HG02852 (cell line): ENCODE results near the gene TAPBP.
"Not testable (repeated sequence)": the region's sequence is repeated elsewhere in the genome, so short reads cannot be mapped to it uniquely, and the experiment has no call there.

Experiments used
- ATAC-seq: cut with Tn5 transposase; IDR thresholded peaks from one replicate; pipeline ENCODE4 v1.9.1; 2021; ENCODE audit warnings: mild to moderate bottlenecking, moderate library complexity; ENCODE audit not compliant: unreplicated experiment

Gene TAPBP

GRCh38 chr6:33277663-33278391 is 36.1 kb downstream of the TAPBP start:
- ATAC-seq = no peak

- peak; percentile 60 for ATAC-seq
Measured at GRCh38 chr6:33276864-33277662, 36.8 kb downstream of the TAPBP start, which contains the start of gene B3GALT4. TSS of gene B3GALT4 (plus strand) at chr6:33277123. CDS start at chr6:33277420, 297 bp downstream.

- ATAC-seq = no peak
Measured at GRCh38 chr6:33276581-33276863, 37.4 kb downstream of the TAPBP start.

DNA sequence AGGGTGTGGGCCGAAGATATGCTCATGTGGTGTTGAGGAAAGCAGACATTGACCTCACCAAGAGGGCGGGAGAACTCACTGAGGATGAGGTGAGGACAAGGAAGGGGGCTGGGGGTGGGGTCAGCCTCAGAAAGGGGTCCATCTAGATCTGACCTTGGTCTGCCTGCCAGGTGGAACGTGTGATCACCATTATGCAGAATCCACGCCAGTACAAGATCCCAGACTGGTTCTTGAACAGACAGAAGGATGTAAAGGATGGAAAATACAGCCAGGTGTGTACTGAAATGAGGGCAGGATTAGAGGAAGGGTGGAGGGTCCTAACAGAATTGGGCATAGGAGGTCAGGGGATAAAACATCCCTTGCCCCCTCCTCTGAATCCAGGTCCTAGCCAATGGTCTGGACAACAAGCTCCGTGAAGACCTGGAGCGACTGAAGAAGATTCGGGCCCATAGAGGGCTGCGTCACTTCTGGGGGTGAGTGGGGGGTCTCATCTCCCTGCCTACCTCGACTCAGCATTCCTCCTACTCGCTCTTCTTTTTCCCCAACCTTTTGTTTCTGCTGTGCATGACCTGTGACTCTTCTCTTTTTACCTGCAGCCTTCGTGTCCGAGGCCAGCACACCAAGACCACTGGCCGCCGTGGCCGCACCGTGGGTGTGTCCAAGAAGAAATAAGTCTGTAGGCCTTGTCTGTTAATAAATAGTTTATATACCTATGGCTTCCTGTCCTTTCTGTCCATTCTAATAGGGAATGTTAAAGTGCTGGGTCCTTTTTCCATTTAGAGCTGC is 37.9 kb downstream of the TAPBP start:
- ATAC-seq = not testable (repeated sequence)

DNA sequence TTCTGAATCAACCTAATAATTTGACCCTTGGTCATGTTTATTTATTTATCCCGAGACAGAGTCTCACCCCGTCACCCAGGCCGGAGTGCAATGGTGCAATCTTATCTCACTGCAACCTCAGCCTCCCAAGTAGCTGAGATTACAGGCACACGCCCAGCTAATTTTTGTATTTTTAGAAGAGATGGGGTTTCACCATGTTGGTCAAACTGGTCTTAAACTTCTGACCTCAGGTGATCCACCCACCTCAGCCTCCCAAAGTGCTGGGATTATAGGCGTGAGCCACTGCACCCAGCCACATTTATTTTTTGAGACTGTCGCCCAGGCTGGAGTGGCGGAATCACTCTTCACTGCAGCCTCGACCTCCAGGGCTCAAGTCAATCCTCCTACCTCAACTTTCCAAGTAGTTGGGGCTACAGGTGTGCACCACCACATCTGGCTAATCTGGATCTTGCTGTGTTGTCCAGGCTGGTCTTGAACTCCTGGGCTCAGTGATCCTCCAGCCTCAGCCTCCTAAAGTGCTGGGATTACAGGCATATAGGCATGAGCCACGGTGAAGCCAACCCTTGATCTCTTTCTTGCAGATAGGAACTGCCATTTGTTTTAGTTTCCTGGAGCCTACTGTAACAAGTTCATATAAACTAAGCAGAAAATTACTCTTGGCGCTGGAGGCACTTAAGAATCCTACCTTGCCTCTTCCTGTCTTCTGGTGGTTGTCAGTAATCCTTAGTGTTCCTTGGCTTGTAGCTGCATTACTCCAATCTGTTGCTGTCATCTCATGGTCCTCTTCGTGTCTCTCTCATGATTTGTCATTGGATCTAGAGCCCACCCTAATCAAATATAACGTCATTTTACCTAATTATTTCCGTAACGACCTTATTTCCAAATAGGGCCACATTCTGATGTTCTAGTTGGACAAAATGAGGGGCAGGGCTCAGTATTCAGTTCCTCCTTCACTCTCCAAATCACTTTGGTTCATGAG is 39.7 kb downstream of the TAPBP start:
- no peak for ATAC-seq

GRCh38 chr6:33273129-33273923 is 40.6 kb downstream of the TAPBP start:
- ATAC-seq = no peak

GRCh38 chr6:33272275-33273128 is 41.4 kb downstream of the TAPBP start:
- no peak for ATAC-seq

- peak; percentile 70 for ATAC-seq
Measured at GRCh38 chr6:33271468-33272274, 42.2 kb downstream of the TAPBP start, which contains the start of the genes RPS18 and VPS52. TSS of gene RPS18 (plus strand) at chr6:33272075. CDS start at chr6:33272120, 45 bp downstream. TSS of gene VPS52 (minus strand) at chr6:33271876. CDS start at chr6:33271675, 201 bp downstream.

DNA sequence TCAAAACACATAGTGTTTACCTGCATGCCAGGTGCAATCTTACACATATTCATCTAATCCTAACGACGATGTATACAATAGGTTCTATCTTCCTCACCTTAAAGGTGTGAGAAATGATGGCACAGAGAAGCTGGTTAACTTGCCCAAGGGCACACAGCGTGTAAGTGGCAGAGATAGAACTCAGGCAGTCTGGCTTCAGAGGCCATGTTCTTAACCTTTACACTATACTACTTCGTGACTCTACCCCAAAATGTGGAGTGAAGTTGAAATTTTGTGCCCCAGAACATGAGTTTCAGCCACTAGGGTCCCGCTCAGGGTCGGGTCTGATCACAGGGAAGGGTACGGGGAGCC is 42.8 kb downstream of the TAPBP start:
- no peak for ATAC-seq

GRCh38 chr6:33264015-33264414 is 49.9 kb downstream of the TAPBP start:
- no peak for ATAC-seq

DNA sequence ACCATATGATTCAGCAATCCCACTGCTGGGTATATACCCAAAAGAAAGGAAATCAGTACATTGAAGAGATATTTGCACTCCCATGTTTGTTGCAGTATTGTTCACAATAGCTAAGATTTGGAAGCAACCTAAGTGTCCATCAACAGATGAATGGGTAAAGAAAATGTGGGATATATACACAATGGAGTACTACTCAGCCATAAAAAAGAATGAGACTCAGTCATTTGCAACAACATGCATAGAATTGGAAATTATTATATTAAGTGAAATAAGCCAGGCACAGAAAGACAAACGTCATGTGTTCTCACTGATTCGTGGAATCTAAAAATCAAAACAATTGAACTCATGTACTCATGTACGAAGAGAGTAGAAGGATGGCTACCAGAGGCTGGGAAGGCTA is 51.4 kb downstream of the TAPBP start:
- ATAC-seq = not testable (repeated sequence)

DNA sequence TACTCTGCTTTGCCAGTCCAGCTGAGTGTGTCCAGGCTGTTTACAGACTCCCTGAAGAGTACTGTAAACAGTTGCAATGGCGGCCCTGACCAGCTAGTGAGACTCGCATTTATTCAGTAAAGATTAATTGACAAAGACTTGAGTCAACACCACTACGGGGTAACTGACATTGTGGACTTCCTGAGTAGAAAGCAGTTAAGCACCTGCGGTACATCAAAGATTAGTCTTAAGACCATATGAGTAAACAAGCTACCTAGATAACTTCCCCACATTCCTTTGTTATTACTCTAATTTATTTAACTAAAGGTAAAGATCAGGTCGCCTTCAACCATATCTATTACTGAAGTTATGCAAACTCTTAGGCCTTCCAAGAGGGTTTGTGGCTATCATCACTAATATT is 54.8 kb downstream of the TAPBP start:
- no peak for ATAC-seq

DNA sequence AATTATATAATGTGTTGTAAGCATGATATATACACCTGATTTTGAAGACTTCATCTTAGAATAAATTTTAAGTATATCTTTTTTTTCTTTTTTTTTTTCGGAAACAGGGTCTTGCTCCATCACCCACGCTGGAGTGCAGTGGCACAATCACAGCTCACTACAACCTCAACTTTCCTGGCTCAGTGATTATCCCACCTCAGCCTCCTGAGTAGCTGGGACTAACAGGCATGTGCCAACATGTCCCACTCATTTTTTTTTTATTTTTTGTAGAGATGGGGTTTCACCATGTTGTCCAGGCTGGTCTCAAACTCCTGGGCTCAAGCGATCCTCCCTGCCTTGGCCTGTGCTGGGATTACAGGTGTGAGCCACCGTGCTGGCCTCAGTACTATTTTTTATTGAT is 59.3 kb downstream of the TAPBP start:
- ATAC-seq = no peak

- no peak for ATAC-seq
Measured at GRCh38 chr6:33252759-33253158, 61.1 kb downstream of the TAPBP start.

DNA sequence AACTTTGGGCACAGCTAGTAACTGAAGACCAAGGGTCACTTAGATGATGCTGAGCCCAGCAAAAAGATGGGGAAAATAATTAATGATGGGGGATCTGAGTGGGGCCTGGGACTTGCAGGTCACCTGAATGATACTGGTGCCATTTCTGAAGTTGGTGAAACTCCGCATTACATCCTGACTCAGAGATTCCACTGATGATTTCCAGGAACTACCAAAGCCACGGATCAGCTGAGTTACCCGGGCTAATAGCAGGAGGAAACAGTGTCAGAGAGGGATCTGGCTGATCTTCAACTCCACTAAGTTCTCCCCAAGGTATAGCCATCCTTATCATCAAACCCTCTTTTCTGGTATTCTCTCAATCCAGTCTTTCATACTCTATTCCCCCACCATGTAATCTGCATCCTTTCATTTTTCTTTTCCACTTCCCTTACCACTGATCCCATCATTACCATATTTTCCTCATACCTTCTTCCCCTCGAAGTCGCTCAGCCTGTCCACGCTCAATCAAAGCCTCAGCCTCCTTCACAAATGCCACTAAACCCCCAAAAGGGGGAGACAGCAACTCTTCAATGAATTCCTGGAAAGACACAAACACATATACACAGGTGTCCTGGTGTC is 62.4 kb downstream of the TAPBP start:
- ATAC-seq = no peak

- no peak for ATAC-seq
Measured at GRCh38 chr6:33250731-33251130, 63.1 kb downstream of the TAPBP start.
